ENCODE measurements around the gene RFX1. TPM values are rescaled to one million over a fixed set of nuclear protein-coding genes. Genes with fewer than 3 reads are reported as not detected.

Gene RFX1
- total RNA-seq, 4 donors from 2014 or later = 4.5 to 9.2 (median 6.1) TPM

GRCh38 chr19:13955662-13956364 is 50.3 kb downstream of the RFX1 start:
- no peak for TF ChIP-seq CTCF (IDR thresholded peaks at IDR 0.05)
- no peak for TF ChIP-seq POLR2A (IDR thresholded peaks at IDR 0.05)
- intact Hi-C loops (cut with DNase I; ENCODE audit: low total_unique reads) = loop anchor here (10.0 kb wide), 1 partner anchor 1139 kb away; no protein-coding TSS in a partner anchor
- DNase-seq (ENCODE audit: low spot score in 2 of 2) = no peak
- WGBS, 2 donors = 90 to 91% methylated on average over 25 to 39 of the region's 42 CpGs
- no peak overlapping the region for H3K4me3 ChIP-seq (ENCODE audit: low read depth, poor library complexity, severe bottlenecking)

GRCh38 chr19:13954185-13954584 is 51.9 kb downstream of the RFX1 start:
- WGBS, 2 donors = 90% methylated on average over 12 to 13 of the region's 15 CpGs
- H3K4me3 ChIP-seq (ENCODE audit: low read depth, poor library complexity, severe bottlenecking) = no peak overlapping the region
- intact Hi-C loops (cut with DNase I; ENCODE audit: low total_unique reads) = loop anchor here (10.0 kb wide), 1 partner anchor 1141 kb away; no protein-coding TSS in a partner anchor
- peak in 1 of 2 donors; percentile 82 for DNase-seq (ENCODE audit: low spot score in 2 of 2)
- TF ChIP-seq CTCF (IDR thresholded peaks at IDR 0.05) (no peak), POLR2A (IDR thresholded peaks at IDR 0.05) (no peak)

GRCh38 chr19:13952931-13953531 is 53.1 kb downstream of the RFX1 start:
- 1% methylated on average over 8 to 13 of the region's 13 CpGs for WGBS, 2 donors
- intact Hi-C loops (cut with DNase I; ENCODE audit: low total_unique reads) = loop anchor here (10.0 kb wide), 1 partner anchor 1142 kb away; no protein-coding TSS in a partner anchor
- peak; percentile 34 to 90 for DNase-seq (ENCODE audit: low spot score in 2 of 2)
- TF ChIP-seq CTCF (IDR thresholded peaks at IDR 0.05) (no peak), POLR2A (IDR thresholded peaks at IDR 0.05) (no peak)
- peak overlapping the region; percentile 61 for H3K4me3 ChIP-seq (ENCODE audit: low read depth, poor library complexity, severe bottlenecking)

GRCh38 chr19:13952154-13952930 is 53.8 kb downstream of the RFX1 start, which contains the start of gene DCAF15:
DCAF15 (plus strand) TSS chr19:13952509; CDS start chr19:13952513, 4 bp downstream.
- no peak for TF ChIP-seq POLR2A (IDR thresholded peaks at IDR 0.05)
- no peak for TF ChIP-seq CTCF (IDR thresholded peaks at IDR 0.05)
- WGBS, 2 donors = 0 to 1% methylated on average over 58 to 63 of the region's 65 CpGs

GRCh38 chr19:13951799-13952153 is 54.3 kb downstream of the RFX1 start:
- intact Hi-C loops (cut with DNase I; ENCODE audit: low total_unique reads) = loop anchor here (10.0 kb wide), 1 partner anchor 1143 kb away; no protein-coding TSS in a partner anchor
- DNase-seq (ENCODE audit: low spot score in 2 of 2) = no peak
- H3K4me3 ChIP-seq (ENCODE audit: low read depth, poor library complexity, severe bottlenecking) = no peak overlapping the region
- TF ChIP-seq CTCF (IDR thresholded peaks at IDR 0.05) = no peak
- TF ChIP-seq POLR2A (IDR thresholded peaks at IDR 0.05) = no peak
- 6 to 7% methylated on average over 20 of the region's 20 CpGs for WGBS, 2 donors

More at GRCh38 chr19:13952154-13952930, 53.8 kb downstream of the RFX1 start, which contains the start of gene DCAF15:
- peak within 1 kb of the TSS; percentile 61 for H3K4me3 ChIP-seq (ENCODE audit: low read depth, poor library complexity, severe bottlenecking)
- intact Hi-C loops (cut with DNase I; ENCODE audit: low total_unique reads) = loop anchor here (10.0 kb wide), 1 partner anchor 1142 kb away; no protein-coding TSS in a partner anchor
- peak; percentile 99 to 100 for DNase-seq (ENCODE audit: low spot score in 2 of 2)

Data from lower leg skin (tissue), 4 donors.